Activated CD4-positive, alpha-beta T cell treated with anti-CD3 and anti-CD28 coated beads for 36 hours (primary cell): ENCODE data around the gene TP73. TPM values are rescaled to one million over a fixed set of nuclear protein-coding genes. Genes with fewer than 3 reads are reported as not detected.

ENCODE experiments used
- ATAC-seq: fragments of 200-7000 bp; cut with Tn5 transposase; one replicate; pipeline ENCODE4 v1.10.0; 2021; ENCODE audit warnings: mild to moderate bottlenecking, moderate library complexity
- CTCF ChIA-PET: fragments of 350-600 bp; sonication (Branson Sonifier 250); formaldehyde crosslinking; loops from one replicate; lab custom pipeline; 2021; ENCODE audit warnings: antibody characterized with exemption; lab: Charles Lee
- POLR2A ChIA-PET: fragments of 350-600 bp; sonication (Branson Sonifier 250); formaldehyde crosslinking; loops from one replicate; lab custom pipeline; 2021; ENCODE audit warnings: antibody characterized with exemption, inconsistent platforms; lab: Charles Lee
- DNase-seq: peaks from one replicate; pipeline ENCODE4 v3.0.0-alpha.2; 2020
- H3K27ac Mint-ChIP-seq: one replicate; pipeline ENCODE4 v1.8.0; 2021; ENCODE audit warnings: mixed read lengths
- H3K27me3 Mint-ChIP-seq: one replicate; pipeline ENCODE4 v1.8.0; 2021; ENCODE audit warnings: mixed read lengths
- H3K36me3 Mint-ChIP-seq: one replicate; pipeline ENCODE4 v1.8.0; 2021; ENCODE audit warnings: low read depth, mixed read lengths
- H3K4me1 Mint-ChIP-seq: one replicate; pipeline ENCODE4 v1.8.0; 2021; ENCODE audit warnings: mixed read lengths
- H3K4me3 Mint-ChIP-seq: one replicate; pipeline ENCODE4 v1.8.0; 2021; ENCODE audit warnings: mild to moderate bottlenecking, moderate library complexity, mixed read lengths
- H3K9me3 Mint-ChIP-seq: one replicate; pipeline ENCODE4 v1.8.0; 2021; ENCODE audit warnings: low read depth, mixed read lengths
- intact Hi-C, 2 experiments: fragments of 100-400 bp; cut with DNase I in 1 of 2; cut with micrococcal nuclease in 1 of 2; formaldehyde crosslinking; loops; one replicate each; pipeline versions ENCODE4 v1.14.2 to v1.15.1; 2022 to 2024; cut with DNase I, micrococcal nuclease
- total RNA-seq, 2 experiments: library from RNA; stranded (reverse); gene quantifications; one replicate each; pipeline ENCODE4 v1.2.3, GENCODE V29; 2021

TP73 gene
- total RNA-seq, 2 experiments from 2014 or later, result 0.32 to 0.40 TPM

- DNase-seq (no peak), ATAC-seq (no peak)
- Mint-ChIP-seq H3K9me3 (no peaks in the 10 kb centered on the region), H3K4me3 (no peak overlapping the region), H3K27me3 (peaks cover 14% of the 10 kb centered on the region), H3K36me3 (no peaks in the 10 kb centered on the region), H3K4me1 (no peaks in the 10 kb centered on the region), H3K27ac (no peak overlapping the region)
- ChIA-PET POLR2A (no interaction called here), CTCF (no interaction called here)
- intact Hi-C loops, result no loop called here
Observed at GRCh38 chr1:3761296-3762010, 109.1 kb downstream of the TP73 start.

DNA sequence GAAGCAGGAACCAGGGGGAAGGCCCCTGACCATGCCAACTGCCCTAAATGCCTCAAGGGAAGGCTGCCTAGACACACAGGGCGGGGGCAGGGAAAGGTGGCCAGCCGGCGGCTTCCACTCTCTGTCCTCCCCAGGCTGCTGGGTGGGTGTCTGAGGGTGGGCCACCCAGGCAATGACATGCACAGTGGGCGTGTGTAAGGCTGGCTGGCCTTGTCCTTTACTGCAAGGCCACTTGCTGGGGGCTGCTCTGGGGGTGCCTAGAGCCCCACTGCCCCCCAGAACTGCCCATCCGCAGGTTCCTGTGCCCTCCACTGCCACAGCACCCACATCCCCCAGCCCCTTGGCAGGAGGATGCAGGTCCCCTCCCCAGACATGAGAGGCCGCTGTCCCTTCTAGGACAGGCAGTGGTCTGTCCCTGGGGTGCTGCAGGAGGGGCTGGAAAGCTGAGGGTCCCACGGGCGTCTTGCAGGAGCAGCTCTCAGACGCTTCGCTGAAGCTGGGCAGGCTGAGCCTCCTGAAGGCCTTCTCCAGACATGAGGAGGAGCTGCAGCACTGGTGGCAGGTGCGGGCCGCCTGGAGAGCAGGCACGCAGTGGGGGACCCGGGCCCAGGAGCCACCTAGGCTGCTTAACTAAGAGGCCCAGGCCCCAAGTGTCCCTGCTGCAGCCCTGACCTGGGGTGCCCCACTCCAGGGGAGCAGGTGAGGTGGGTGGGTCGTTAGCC is 110.0 kb downstream of the TP73 start:
- H3K27me3 Mint-ChIP-seq, result peaks cover 14% of the 10 kb centered on the region
- H3K4me3 Mint-ChIP-seq, result no peak overlapping the region
- intact Hi-C loops, result no loop called here
- no peaks in the 10 kb centered on the region for H3K36me3 Mint-ChIP-seq
- ChIA-PET CTCF (no interaction called here), POLR2A (no interaction called here)
- H3K9me3 Mint-ChIP-seq, result no peaks in the 10 kb centered on the region
- ATAC-seq, result no peak
- no peak overlapping the region for H3K27ac Mint-ChIP-seq
- no peak for DNase-seq
- H3K4me1 Mint-ChIP-seq, result no peaks in the 10 kb centered on the region

DNA sequence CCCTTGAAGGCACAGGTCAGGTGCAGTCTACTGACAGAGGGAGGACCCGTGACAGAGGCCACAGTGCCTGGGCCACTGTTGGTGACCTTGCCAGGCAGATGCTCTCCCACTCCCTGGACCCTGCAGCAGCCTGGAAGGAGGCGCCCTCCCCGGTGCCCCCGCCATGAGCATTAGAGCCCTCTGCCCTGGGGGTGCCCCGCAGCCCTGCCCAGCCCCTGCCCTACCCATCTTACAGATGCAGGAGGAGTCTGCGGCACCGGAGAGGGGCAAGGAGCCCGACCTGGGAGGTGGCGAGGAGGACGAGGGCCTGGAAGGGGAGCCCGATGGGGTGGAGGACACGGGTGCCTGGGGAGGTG is 110.5 kb downstream of the TP73 start:
- no peaks in the 10 kb centered on the region for H3K9me3 Mint-ChIP-seq
- peaks cover 14% of the 10 kb centered on the region for H3K27me3 Mint-ChIP-seq
- no peaks in the 10 kb centered on the region for H3K36me3 Mint-ChIP-seq
- H3K27ac Mint-ChIP-seq, result no peak overlapping the region
- H3K4me1 Mint-ChIP-seq, result no peaks in the 10 kb centered on the region
- CTCF ChIA-PET, result no interaction called here
- intact Hi-C loops, result no loop called here
- ATAC-seq (no peak), DNase-seq (no peak)
- POLR2A ChIA-PET, result no interaction called here
- H3K4me3 Mint-ChIP-seq, result no peak overlapping the region

GRCh38 chr1:3763351-3764125 is 111.2 kb downstream of the TP73 start:
- ChIA-PET POLR2A (no interaction called here), CTCF (no interaction called here)
- peaks cover 14% of the 10 kb centered on the region for H3K27me3 Mint-ChIP-seq
- H3K4me3 Mint-ChIP-seq, result no peak overlapping the region
- H3K36me3 Mint-ChIP-seq, result no peaks in the 10 kb centered on the region
- intact Hi-C loops, result no loop called here
- ATAC-seq (no peak), DNase-seq (no peak)
- no peaks in the 10 kb centered on the region for H3K4me1 Mint-ChIP-seq
- H3K27ac Mint-ChIP-seq, result no peak overlapping the region
- H3K9me3 Mint-ChIP-seq, result no peaks in the 10 kb centered on the region

DNA sequence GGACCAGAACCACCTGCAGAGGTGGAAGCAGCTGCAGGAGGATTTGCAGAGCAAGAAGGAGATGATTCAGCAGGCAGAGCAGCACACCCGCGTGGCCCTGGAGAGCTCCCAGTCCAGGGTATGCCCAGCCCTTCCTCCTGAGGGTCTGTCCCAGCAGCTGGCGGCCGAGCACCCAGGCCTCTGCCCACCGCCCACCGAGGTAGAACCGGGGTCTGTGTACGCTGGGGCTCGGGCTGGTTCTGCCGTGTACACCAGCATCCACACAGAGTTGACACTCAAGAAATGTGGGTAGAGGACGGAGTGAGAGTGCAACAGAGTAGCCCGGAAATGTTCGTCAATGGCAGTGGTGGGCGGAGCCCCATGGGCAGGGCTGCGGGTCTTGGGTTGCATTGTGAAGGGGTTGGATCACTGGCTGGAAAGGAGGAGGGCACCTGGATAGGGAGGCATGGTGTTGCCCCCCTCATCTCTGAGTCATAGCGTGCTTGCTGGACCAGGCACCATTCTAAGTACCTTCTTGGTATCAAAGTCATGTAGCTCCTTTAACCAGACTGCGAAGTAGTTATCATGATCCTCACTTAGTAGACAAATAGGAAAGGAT is 115.1 kb downstream of the TP73 start:
- H3K4me3 Mint-ChIP-seq, result no peak overlapping the region
- peaks cover 2% of the 10 kb centered on the region for H3K27me3 Mint-ChIP-seq
- H3K36me3 Mint-ChIP-seq, result no peaks in the 10 kb centered on the region
- H3K27ac Mint-ChIP-seq, result no peak overlapping the region
- intact Hi-C loops, result no loop called here
- CTCF ChIA-PET, result interaction anchor here (0.6 kb wide), 1 partner anchor 1219 kb away, joined by 3 read pairs; no protein-coding TSS in a partner anchor
- H3K9me3 Mint-ChIP-seq, result no peaks in the 10 kb centered on the region
- POLR2A ChIA-PET, result interaction anchor here (1.1 kb wide), 1 partner anchor 10 kb away, joined by 6 read pairs; no protein-coding TSS in a partner anchor
- ATAC-seq (no peak), DNase-seq (no peak)
- peaks cover 7% of the 10 kb centered on the region for H3K4me1 Mint-ChIP-seq

DNA sequence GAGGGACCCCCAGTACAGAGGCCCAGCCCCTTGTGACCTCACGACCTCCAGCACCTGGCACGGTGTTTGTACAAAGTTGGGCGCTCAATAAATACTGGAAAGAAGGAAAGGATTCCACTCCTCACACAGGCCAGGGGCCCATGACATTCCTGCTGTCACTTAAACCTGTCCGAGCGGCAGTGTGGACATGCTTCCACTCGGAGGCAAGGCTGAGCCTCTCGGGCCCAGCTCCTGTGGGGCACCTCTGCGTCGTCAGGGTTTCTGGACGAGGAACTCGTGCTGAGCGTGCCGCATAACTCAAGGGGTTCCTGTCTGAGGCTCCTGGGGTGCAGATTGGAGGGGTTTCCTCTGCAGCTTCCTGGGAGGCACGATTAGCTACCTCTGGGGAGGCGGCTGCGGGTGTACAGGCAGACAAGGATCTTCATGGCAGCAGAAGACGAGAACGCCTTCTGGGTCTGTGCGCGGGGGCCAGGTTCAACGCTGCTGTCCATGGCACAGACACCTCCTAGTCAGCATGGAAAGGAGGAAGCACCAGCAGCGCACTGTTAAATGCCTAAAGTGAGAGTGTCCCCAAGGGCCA is 116.6 kb downstream of the TP73 start:
- peaks cover 7% of the 10 kb centered on the region for H3K4me1 Mint-ChIP-seq
- H3K27me3 Mint-ChIP-seq, result peaks cover 2% of the 10 kb centered on the region
- POLR2A ChIA-PET, result no interaction called here

DNA sequence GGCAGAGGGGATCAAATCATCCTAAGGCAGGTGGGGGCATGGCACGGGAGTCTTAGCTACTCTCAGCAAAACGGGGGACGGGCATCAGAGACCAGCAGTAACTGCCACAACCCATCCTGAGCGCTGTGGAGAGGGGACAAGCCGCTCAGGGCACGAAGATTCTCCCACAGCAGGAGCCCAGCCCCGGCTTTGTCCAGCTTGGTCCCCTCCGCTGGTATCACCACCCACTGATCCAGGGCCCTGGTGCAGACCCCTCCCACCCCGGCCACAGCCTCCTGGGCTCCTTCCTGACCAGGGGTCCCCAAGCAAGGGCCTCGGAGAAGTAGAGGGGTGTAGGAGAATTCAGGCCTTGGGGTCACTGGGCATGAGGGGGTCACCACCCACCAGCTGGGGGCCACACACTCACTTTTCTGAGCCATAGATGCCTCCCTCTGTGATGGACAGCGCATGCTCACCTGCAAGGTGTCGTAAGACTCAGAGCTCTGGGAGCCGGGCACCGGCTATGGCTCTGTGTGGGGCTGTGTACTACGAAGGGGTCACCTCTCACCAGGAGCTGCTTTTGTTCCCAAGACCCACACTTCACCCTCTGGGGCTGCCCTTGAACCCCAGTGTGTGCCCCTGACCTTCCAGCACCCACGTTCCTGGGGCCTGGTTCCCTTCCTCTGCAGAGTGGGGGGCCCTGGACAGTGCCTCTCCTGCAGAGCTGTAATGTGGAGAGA is 117.9 kb downstream of the TP73 start:
- intact Hi-C loops, result loop anchor here in 1 of 2 experiments (5.0 to 10.0 kb wide), 2 partner anchors 1125 to 1183 kb away; partner anchors contain the start of gene PRXL2B
- CTCF ChIA-PET, result no interaction called here
- ATAC-seq (no peak), DNase-seq (no peak)
- Mint-ChIP-seq H3K9me3 (no peaks in the 10 kb centered on the region), H3K36me3 (no peaks in the 10 kb centered on the region), H3K27me3 (no peaks in the 10 kb centered on the region), H3K4me3 (peak overlapping the region; percentile 70), H3K27ac (no peak overlapping the region), H3K4me1 (peaks cover 7% of the 10 kb centered on the region)
- POLR2A ChIA-PET, result no interaction called here

More for the DNA sequence above, 116.6 kb downstream of the TP73 start:
- no peak for ATAC-seq
- no peaks in the 10 kb centered on the region for H3K36me3 Mint-ChIP-seq
- H3K9me3 Mint-ChIP-seq, result no peaks in the 10 kb centered on the region
- no peak for DNase-seq
- no peak overlapping the region for H3K27ac Mint-ChIP-seq
- H3K4me3 Mint-ChIP-seq, result no peak overlapping the region
- CTCF ChIA-PET, result interaction anchor here (0.7 kb wide), 1 partner anchor 959 kb away, joined by 3 read pairs; no protein-coding TSS in a partner anchor
- intact Hi-C loops, result no loop called here

DNA sequence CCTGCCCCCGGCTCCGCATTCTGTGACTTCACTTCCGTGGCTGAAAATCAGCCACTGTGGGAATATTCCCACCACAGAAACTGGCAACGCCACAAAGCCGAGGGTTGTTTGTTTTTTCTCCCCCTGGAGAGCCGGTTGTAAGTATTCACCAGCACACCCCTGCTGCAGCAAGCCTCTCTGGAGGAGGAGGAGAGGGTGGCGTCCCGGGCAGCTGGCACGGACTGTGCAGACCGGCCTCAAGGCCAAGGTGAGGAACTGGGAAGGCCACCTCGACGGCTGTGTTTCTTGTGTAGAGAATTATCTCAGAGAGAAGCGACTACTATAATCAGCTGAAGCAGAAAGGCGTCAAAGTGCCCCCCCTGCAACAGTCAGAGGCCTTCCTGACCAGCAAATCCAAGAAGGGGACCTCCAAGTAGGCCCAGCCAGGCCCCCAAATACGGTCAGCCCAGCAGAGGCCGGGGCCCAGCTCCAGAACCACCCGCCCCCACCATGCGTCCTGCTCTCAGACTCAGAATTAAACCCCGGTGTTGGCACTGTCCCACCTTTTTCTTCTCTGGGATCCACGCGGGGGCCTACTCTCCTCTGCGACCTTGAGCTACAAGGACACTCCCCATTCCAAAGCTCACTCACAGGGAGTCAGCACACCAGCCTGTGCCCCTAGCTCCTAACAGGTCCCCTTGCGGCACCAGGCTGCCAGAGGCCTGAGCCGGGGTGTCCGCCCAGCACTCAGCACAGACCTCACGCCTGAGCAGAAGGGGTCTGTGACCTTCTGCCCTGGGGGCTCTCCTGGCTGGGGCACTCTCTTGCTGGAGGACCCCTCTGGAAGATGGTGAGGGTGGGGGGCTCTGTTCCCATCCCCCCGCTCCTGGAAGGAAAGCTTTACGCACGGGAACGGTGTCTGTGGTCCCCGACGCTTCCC is 119.1 kb downstream of the TP73 start:
- ChIA-PET POLR2A (no interaction called here), CTCF (no interaction called here)
- Mint-ChIP-seq H3K9me3 (no peaks in the 10 kb centered on the region), H3K4me1 (peaks cover 10% of the 10 kb centered on the region), H3K36me3 (no peaks in the 10 kb centered on the region), H3K27ac (peak overlapping the region; percentile 78), H3K27me3 (no peaks in the 10 kb centered on the region), H3K4me3 (peak overlapping the region; percentile 70)
- intact Hi-C loops, result loop anchor here (1.0 to 10.0 kb wide), 9 partner anchors 24 to 1184 kb away; partner anchors contain the start of genes C1orf174 (in 2 of the 2), CEP104 (in 2 of the 2), DFFB (in 2 of the 2) and LRRC47 (in 1 of the 2)
- DNase-seq, result no peak
- ATAC-seq, result no peak

- Mint-ChIP-seq H3K27ac (peak overlapping the region; percentile 78), H3K27me3 (no peaks in the 10 kb centered on the region), H3K36me3 (no peaks in the 10 kb centered on the region), H3K4me1 (peaks cover 10% of the 10 kb centered on the region), H3K4me3 (peak overlapping the region; percentile 70), H3K9me3 (no peaks in the 10 kb centered on the region)
- CTCF ChIA-PET, result no interaction called here
- peak; percentile 94 for DNase-seq
- POLR2A ChIA-PET, result no interaction called here
- intact Hi-C loops, result loop anchor here (1.0 to 10.0 kb wide), 9 partner anchors 24 to 1185 kb away; partner anchors contain the start of genes C1orf174 (in 2 of the 2), CEP104 (in 2 of the 2), DFFB (in 2 of the 2) and LRRC47 (in 1 of the 2)
- peak; percentile 81 for ATAC-seq
Observed at GRCh38 chr1:3772027-3772714, 119.9 kb downstream of the TP73 start.
